ENCODE measurements around the gene C1orf50. TPM values are rescaled to one million over a fixed set of nuclear protein-coding genes. Genes with fewer than 3 reads are reported as not detected.
A peak's percentile ranks its signal among the peaks of the same experiment; 100 is the strongest.
"Not testable (repeated sequence)": the region's sequence is repeated elsewhere in the genome, so short reads cannot be mapped to it uniquely, and the experiment has no call there.

C1orf50 gene
- total RNA-seq (2021; fragmentation: NEBNext Ultra II Directional; extraction: Animal tissue kit (Norgen Biotek cat#: 25700)): 1 to 10 TPM; 4.9 to 8.8 (median 6.0) TPM
- long read RNA-seq, full-length matches to known transcripts: 21 of 24 reads
- long read RNA-seq, partial matches to known transcripts: 1 of 24 reads
- long read RNA-seq, other reads (novel, unspliced or antisense): 2 of 24 reads

DNA sequence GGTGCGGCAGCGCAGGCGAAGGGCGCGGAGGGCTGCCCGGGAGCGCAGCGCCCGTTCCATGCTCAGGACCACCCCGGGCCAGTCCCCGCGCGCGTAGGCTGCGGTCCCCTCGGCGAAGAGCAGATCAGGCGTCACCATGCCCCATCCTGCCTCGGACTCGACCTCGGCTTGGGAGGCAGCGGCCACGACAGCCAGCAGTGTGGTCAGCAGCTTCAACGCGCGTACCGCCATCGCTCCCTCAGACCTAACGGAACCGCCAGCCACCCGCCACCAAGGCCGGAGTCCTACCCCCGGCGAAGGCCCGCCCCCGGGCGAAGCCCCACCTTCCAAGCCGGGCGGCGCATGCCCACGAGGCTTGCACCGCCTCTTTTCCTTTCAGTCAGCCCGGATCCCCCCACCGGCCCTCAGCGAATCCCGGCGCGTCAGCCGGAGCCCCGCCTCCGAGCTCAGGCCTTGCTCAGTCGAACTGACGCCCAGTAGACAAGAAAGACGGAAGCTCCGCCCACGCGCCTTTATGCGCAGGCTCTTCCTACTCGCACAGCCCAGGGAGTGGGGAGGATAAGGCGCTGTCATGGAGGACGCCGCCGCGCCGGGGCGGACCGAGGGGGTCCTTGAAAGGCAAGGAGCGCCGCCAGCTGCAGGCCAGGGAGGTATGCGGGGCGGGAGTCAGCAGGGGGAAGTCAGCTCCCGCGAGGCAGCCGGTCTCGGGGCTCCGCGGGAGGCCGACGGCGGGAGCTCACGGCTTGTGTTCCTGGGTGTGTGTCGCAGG lies at the start of gene C1orf50, which contains the start of gene P3H1:
C1orf50 (plus strand) TSS at position 509 of the 769 bp plus-strand sequence; CDS start at position 572, 63 bp downstream.
P3H1 (minus strand) TSS at position 288 of the 769 bp plus-strand sequence; CDS start at position 231, 57 bp downstream.
- peak; percentile 99 for DNase-seq
- no peaks in the 10 kb centered on the region for H3K27me3 Mint-ChIP-seq (ENCODE audit: insufficient read depth)
- H3K9me3 Mint-ChIP-seq: no peaks in the 10 kb centered on the region
- H3K27ac Mint-ChIP-seq: peak within 1 kb of the TSS; percentile 80
- H3K36me3 Mint-ChIP-seq (ENCODE audit: low read depth): peaks cover 11% of the 10 kb centered on the region
- H3K4me3 Mint-ChIP-seq: no peak within 1 kb of the TSS; the same call in 1 of the 2 replicates
- TF ChIP-seq, protein P1, sequence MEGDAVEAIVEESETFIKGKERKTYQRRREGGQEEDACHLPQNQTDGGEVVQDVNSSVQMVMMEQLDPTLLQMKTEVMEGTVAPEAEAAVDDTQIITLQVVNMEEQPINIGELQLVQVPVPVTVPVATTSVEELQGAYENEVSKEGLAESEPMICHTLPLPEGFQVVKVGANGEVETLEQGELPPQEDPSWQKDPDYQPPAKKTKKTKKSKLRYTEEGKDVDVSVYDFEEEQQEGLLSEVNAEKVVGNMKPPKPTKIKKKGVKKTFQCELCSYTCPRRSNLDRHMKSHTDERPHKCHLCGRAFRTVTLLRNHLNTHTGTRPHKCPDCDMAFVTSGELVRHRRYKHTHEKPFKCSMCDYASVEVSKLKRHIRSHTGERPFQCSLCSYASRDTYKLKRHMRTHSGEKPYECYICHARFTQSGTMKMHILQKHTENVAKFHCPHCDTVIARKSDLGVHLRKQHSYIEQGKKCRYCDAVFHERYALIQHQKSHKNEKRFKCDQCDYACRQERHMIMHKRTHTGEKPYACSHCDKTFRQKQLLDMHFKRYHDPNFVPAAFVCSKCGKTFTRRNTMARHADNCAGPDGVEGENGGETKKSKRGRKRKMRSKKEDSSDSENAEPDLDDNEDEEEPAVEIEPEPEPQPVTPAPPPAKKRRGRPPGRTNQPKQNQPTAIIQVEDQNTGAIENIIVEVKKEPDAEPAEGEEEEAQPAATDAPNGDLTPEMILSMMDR (IDR thresholded peaks at IDR 0.05): peak; percentile 21; the same call in 1 of the 2 replicates
- peaks cover 17% of the 10 kb centered on the region for H3K4me1 Mint-ChIP-seq (ENCODE audit: low read depth)

DNA sequence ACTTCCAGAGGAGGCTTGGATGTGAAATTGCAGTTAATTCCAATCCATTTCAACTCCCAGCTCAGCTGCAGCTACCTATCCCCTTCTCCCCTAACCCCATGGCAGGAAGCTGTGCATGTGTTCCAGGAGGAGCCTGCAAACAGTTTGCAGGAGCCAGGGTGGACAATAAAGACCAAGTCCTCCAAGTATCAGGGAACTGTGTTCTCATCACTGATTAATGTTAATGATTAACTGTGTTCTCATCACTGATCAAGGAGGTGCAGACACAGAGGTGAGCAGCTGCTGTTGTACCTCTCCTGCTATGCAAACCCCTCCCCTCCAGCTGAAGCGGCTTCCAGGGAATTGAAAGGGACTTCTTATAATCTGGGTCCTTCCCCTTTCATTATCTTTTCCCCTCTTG lies 46.2 kb upstream of the C1orf50 start:
- no peak for DNase-seq
- peaks cover 2% of the 10 kb centered on the region for H3K27me3 Mint-ChIP-seq (ENCODE audit: insufficient read depth)
- TF ChIP-seq, protein P1 (IDR thresholded peaks at IDR 0.05): no peak
- H3K27ac Mint-ChIP-seq: no peak overlapping the region
- H3K4me3 Mint-ChIP-seq: no peak overlapping the region
- H3K4me1 Mint-ChIP-seq (ENCODE audit: low read depth): peaks cover 6% of the 10 kb centered on the region
- peaks cover 15% of the 10 kb centered on the region for H3K36me3 Mint-ChIP-seq (ENCODE audit: low read depth)
- no peaks in the 10 kb centered on the region for H3K9me3 Mint-ChIP-seq

DNA sequence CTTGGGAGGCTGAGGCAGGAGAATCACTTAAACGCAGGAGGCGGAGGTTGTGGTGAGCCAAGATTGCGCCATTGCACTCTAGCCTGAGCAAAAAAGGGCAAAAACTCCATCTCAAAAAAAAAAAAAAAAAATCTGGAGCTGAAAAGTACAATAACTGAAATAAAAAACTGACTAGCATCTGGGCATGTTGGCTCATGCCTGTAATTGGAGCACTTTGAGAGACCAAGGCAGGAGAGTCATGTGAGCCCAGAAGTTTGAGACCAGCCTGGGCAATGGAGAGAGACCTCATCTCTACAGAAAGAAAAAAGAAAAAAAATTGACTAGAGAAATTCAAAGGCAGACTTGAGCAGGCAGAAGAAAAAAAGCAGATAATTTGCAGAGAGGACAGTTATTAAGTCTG lies 45.1 kb upstream of the C1orf50 start:
- Mint-ChIP-seq H3K36me3 (ENCODE audit: low read depth) (peaks cover 8% of the 10 kb centered on the region; the same call in 1 of the 2 replicates), H3K9me3 (no peaks in the 10 kb centered on the region)

DNA sequence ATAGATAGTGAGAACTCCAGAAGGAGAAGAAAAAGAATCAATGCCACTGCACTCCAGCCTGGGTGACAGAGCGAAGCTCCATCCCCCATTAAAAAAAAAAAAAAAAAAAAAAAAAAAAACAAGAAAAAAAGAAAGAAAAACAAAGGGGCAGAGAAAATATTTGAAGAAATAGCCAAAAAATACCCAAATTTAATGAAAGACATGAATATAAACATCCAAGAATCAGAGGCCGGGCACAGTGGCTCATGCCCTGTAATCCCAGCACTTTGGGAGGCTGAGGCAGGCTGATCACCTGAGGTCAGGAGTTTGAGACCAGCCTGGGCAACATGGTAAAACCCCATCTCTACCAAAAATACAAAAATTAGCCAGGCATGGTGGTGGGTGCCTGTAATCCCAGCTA lies 44.6 kb upstream of the C1orf50 start:
- not testable (repeated sequence) for H3K27ac Mint-ChIP-seq; H3K4me3 Mint-ChIP-seq; H3K4me1 Mint-ChIP-seq (ENCODE audit: low read depth); H3K9me3 Mint-ChIP-seq; H3K27me3 Mint-ChIP-seq (ENCODE audit: insufficient read depth); H3K36me3 Mint-ChIP-seq (ENCODE audit: low read depth); DNase-seq

More for the DNA sequence above, 45.1 kb upstream of the C1orf50 start:
- Mint-ChIP-seq H3K4me3 (no peak overlapping the region), H3K27me3 (ENCODE audit: insufficient read depth) (peaks cover 2% of the 10 kb centered on the region), H3K27ac (peak overlapping the region; percentile 42; the same call in 1 of the 2 replicates), H3K4me1 (ENCODE audit: low read depth) (peaks cover 6% of the 10 kb centered on the region)
- TF ChIP-seq, protein P1 (IDR thresholded peaks at IDR 0.05): no peak
- DNase-seq: no peak

DNA sequence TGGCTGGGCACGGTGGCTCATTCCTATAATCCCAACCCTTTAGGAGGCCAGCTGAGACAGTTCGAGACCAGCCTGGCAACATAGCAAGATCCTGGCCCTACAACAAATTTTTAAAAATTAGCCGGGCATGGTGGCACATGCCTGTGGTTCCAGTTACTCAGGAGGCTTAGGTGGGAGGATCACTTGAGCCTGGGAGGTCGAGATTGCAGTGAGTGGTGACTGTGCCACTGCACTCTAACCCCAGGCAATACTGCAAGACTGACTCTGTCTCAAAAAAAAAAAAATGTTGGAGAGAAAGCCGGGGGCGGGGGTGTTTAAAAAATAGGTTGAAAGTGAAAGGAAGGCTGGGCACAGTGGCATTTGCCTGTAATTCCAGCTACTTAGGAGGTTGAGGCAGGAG lies 43.5 kb upstream of the C1orf50 start:
- peaks cover 6% of the 10 kb centered on the region for H3K4me1 Mint-ChIP-seq (ENCODE audit: low read depth)
- no peak overlapping the region for H3K27ac Mint-ChIP-seq
- H3K4me3 Mint-ChIP-seq: no peak overlapping the region
- H3K9me3 Mint-ChIP-seq: no peaks in the 10 kb centered on the region
- no peak for DNase-seq
- H3K36me3 Mint-ChIP-seq (ENCODE audit: low read depth): 0 out of 2 replicates have a peak, but pooled peaks cover 3% of the 10 kb centered on the region
- TF ChIP-seq, protein P1 (IDR thresholded peaks at IDR 0.05): no peak
- peaks cover 2% of the 10 kb centered on the region; the same call in 1 of the 2 replicates for H3K27me3 Mint-ChIP-seq (ENCODE audit: insufficient read depth)

DNA sequence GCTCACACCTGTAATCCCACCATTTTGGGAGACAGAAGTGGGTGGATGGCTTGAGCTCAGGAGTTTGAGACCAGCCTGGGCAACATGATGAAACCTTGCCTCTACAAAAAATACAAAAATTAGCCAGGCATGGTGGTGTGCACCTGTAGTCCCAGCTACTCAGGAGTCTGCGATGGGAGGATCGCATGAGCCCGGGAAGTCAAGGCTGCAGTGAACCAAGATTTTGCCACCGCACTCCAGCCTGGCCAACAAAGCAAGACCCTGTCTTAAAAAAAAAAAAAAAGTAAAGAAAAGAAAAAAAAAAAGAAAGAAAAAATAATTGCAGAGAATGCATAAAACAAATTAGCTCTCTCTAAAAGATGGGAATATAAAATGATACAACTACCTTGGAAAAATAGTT lies 41.2 kb upstream of the C1orf50 start:
- H3K36me3 Mint-ChIP-seq (ENCODE audit: low read depth); H3K4me3 Mint-ChIP-seq; H3K9me3 Mint-ChIP-seq; H3K27me3 Mint-ChIP-seq (ENCODE audit: insufficient read depth); H3K4me1 Mint-ChIP-seq (ENCODE audit: low read depth); H3K27ac Mint-ChIP-seq; DNase-seq: not testable (repeated sequence)
